Spleen (tissue), 11 donors: ENCODE data around the gene GSTA2. TPM values are rescaled to one million over a fixed set of nuclear protein-coding genes. Genes with fewer than 3 reads are reported as not detected.
"Not testable (repeated sequence)": the region's sequence is repeated elsewhere in the genome, so short reads cannot be mapped to it uniquely, and the experiment has no call there.

Source experiments
- DNase-seq: peaks from one replicate; pipeline ENCODE4 v3.0.0-alpha.2; 2020
- H3K27ac ChIP-seq, 8 donors: fragments of 200-600 bp; sonication (generic) in 7 of 8; 1 replicate in 4 of 8; 2 replicates in 4 of 8; pipeline versions ENCODE4 v1.5.0 to v1.8.0; 2016 to 2021; ENCODE audit warnings: inconsistent platforms in 4 of 8, mild to moderate bottlenecking in 4 of 8, moderate library complexity in 1 of 8
- H3K27me3 ChIP-seq, 7 donors: fragments of 200-600 bp; sonication (generic) in 6 of 7; replicated peaks in 1 of 7; 1 replicate in 4 of 7; 2 replicates in 3 of 7; pipeline versions ENCODE4 v1.5.0 to v1.8.0; 2016 to 2021; ENCODE audit warnings: inconsistent platforms in 3 of 7, mild to moderate bottlenecking in 1 of 7
- H3K36me3 ChIP-seq, 6 donors: fragments of 200-600 bp; sonication (generic) in 5 of 6; 1 replicate in 4 of 6; 2 replicates in 2 of 6; pipeline versions ENCODE4 v1.5.0 to v1.8.0; 2016 to 2021; ENCODE audit warnings: inconsistent platforms in 2 of 6
- H3K4me1 ChIP-seq, 6 donors: fragments of 200-600 bp; sonication (generic) in 5 of 6; 1 replicate in 3 of 6; 2 replicates in 3 of 6; pipeline versions ENCODE4 v1.5.0 to v1.8.0; 2016 to 2021; ENCODE audit warnings: inconsistent platforms in 3 of 6
- H3K4me3 ChIP-seq, 8 donors: fragments of 200-600 bp; sonication (generic) in 7 of 8; 1 replicate in 4 of 8; 2 replicates in 4 of 8; pipeline versions ENCODE4 v1.5.0 to v1.8.0; 2016 to 2021; ENCODE audit warnings: inconsistent platforms in 4 of 8, mild to moderate bottlenecking in 4 of 8, moderate library complexity in 2 of 8
- H3K9me3 ChIP-seq, 8 donors: fragments of 200-600 bp; sonication (generic) in 7 of 8; 1 replicate in 4 of 8; 2 replicates in 4 of 8; pipeline versions ENCODE4 v1.5.0 to v1.8.0; 2016 to 2021; ENCODE audit warnings: inconsistent platforms in 4 of 8
- POLR2A ChIP-seq, 3 donors: fragments of 450-650 bp; IDR thresholded peaks; one replicate each; pipeline ENCODE4 v1.5.1; 2017; ENCODE audit warnings: antibody characterized with exemption in 3 of 3, mild to moderate bottlenecking in 1 of 3
- POLR2AphosphoS5 ChIP-seq, 3 donors: sonication (generic); formaldehyde crosslinking; IDR thresholded peaks; one replicate each; pipeline ENCODE4 v1.5.1; 2017; ENCODE audit warnings: antibody characterized with exemption in 3 of 3
- WGBS, 5 donors: extraction: QIAGEN DNeasy Blood & Tissue Kit in 3 of 5; methylation state at CpG; one replicate each; pipeline versions ENCODE4 v1.1.5 to v1.1.7; 2013 to 2018; 5-methylcytosine and 5-hydroxymethylcytosine counted together
- intact Hi-C: fragments of 100-400 bp; cut with DNase I; formaldehyde crosslinking; loops from one replicate; pipeline ENCODE4 v1.15.0; 2023; ENCODE audit warnings: low total_unique reads
- polyA plus RNA-seq, 3 donors: library from polyadenylated mRNA; stranded (reverse); fragments of 200-250 nt; gene quantifications; one replicate each; pipeline ENCODE4 v1.2.1, GENCODE V29; 2013
- total RNA-seq, 7 donors: library from RNA; depleted of rRNA in 3 of 7; stranded (reverse); fragments of >200 nt in 3 of 7; fragmentation: NEBNext Ultra II Directional in 4 of 7; extraction: Animal tissue kit (Norgen Biotek cat#: 25700) in 4 of 7; gene quantifications; one replicate each; pipeline versions ENCODE4 v1.1.0 to v1.2.1, GENCODE V29; 2016 to 2021
- TF ChIP-seq, protein P1 (sequence below), 11 experiments: fragments of 200-600 bp in 7 of 11; fragments of 450-650 bp in 4 of 11; sonication (generic) in 4 of 11; IDR thresholded peaks in 8 of 11; conservative IDR thresholded peaks in 3 of 11; 1 replicate in 7 of 11; 2 replicates in 4 of 11; pipeline versions ENCODE4 v1.4.0 to v1.8.0; 2016 to 2021; ENCODE audit warnings: antibody characterized with exemption in 11 of 11, inconsistent platforms in 4 of 11, mild to moderate bottlenecking in 1 of 11
- donor health status: healthy with polysubstance abuse.
- donor health status: DM: no; HTN: no; CAD: no; lungs with moderate emphysema.
- donor health status: DM: no; HTN: no; CAD: no.
- donor health status: Bipolar disorder and iron deficiency.
- donor health status: healthy.
- donor health status: DM: no; HTN: no; CAD: no.
- donor health status: DM: yes; HTN: yes; CAD: no.

The GSTA2 gene
- total and polyA plus RNA-seq, 10 donors, result not detected

GRCh38 chr6:52801188-52801841 is 38.0 kb upstream of the GSTA2 start:
- no peaks in the 10 kb centered on the region for H3K27me3 ChIP-seq
- H3K27ac ChIP-seq, result no peak overlapping the region
- no peaks in the 10 kb centered on the region for H3K4me1 ChIP-seq
- H3K9me3 ChIP-seq, result no peaks in the 10 kb centered on the region
- no peaks in the 10 kb centered on the region for H3K36me3 ChIP-seq
- DNase-seq, result no peak
- intact Hi-C loops, result no loop called here
- no peak overlapping the region for H3K4me3 ChIP-seq
- no peak for TF ChIP-seq POLR2AphosphoS5 (IDR thresholded peaks at IDR 0.05)
- TF ChIP-seq POLR2A (IDR thresholded peaks at IDR 0.05), result no peak
- TF ChIP-seq, protein P1, sequence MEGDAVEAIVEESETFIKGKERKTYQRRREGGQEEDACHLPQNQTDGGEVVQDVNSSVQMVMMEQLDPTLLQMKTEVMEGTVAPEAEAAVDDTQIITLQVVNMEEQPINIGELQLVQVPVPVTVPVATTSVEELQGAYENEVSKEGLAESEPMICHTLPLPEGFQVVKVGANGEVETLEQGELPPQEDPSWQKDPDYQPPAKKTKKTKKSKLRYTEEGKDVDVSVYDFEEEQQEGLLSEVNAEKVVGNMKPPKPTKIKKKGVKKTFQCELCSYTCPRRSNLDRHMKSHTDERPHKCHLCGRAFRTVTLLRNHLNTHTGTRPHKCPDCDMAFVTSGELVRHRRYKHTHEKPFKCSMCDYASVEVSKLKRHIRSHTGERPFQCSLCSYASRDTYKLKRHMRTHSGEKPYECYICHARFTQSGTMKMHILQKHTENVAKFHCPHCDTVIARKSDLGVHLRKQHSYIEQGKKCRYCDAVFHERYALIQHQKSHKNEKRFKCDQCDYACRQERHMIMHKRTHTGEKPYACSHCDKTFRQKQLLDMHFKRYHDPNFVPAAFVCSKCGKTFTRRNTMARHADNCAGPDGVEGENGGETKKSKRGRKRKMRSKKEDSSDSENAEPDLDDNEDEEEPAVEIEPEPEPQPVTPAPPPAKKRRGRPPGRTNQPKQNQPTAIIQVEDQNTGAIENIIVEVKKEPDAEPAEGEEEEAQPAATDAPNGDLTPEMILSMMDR (IDR thresholded peaks at IDR 0.05 in 8 of 11, conservative IDR thresholded peaks at IDR 0.05 in 3 of 11), result no peak
- 90 to 95% (median 92%) methylated on average over 2 of the region's 2 CpGs for WGBS, 5 donors

DNA sequence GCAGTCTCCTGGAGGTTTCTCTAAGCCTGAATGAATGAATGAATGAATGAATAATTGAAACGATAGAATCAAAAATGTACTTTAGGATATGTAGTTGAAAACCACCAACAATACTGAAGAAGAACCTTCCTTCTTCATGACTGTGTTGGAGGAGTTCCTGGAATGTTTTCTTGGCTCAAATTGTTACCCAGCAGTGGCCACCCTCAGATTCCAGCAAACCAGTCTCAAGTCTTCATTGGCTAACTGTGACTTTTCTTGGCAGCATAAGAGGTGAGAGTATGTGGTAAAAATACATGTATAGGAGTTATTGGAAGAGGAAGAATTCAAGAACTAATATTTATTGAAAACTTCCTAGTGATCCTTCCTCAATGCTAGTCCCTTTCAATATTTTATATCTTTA is 36.0 kb upstream of the GSTA2 start:
- intact Hi-C loops, result not testable (repeated sequence)

GRCh38 chr6:52794366-52794765 is 31.1 kb upstream of the GSTA2 start:
- H3K36me3 ChIP-seq, H3K4me3 ChIP-seq, DNase-seq, H3K27me3 ChIP-seq, H3K4me1 ChIP-seq, H3K27ac ChIP-seq, intact Hi-C loops: not testable (repeated sequence)
- 86 to 97% (median 90%) methylated on average over 2 of the region's 2 CpGs for WGBS, 5 donors
- peaks cover 0 to 13% (median 0%) of the 10 kb centered on the region in 8 donors for H3K9me3 ChIP-seq

More for the DNA sequence above, 36.0 kb upstream of the GSTA2 start:
- not testable (repeated sequence) for H3K4me3 ChIP-seq, H3K27me3 ChIP-seq, H3K4me1 ChIP-seq, DNase-seq, H3K36me3 ChIP-seq, H3K9me3 ChIP-seq, H3K27ac ChIP-seq
- 72 to 97% (median 92%) methylated on average over 1 of the region's 1 CpG for WGBS, 5 donors

- Histone ChIP-seq H3K9me3 (peaks cover 0 to 13% (median 0%) of the 10 kb centered on the region in 8 donors), H3K4me1 (no peaks in the 10 kb centered on the region), H3K27ac (no peak overlapping the region), H3K27me3 (no peaks in the 10 kb centered on the region), H3K36me3 (no peaks in the 10 kb centered on the region), H3K4me3 (no peak overlapping the region)
- no peak for DNase-seq
- TF ChIP-seq POLR2AphosphoS5 (IDR thresholded peaks at IDR 0.05) (no peak), POLR2A (IDR thresholded peaks at IDR 0.05) (no peak)
- TF ChIP-seq, protein P1 (IDR thresholded peaks at IDR 0.05 in 8 of 11, conservative IDR thresholded peaks at IDR 0.05 in 3 of 11), result no peak
- 0% methylated on average over 1 of the region's 1 CpG for WGBS, 5 donors
- intact Hi-C loops, result no loop called here
Measured at GRCh38 chr6:52790861-52791260, 27.6 kb upstream of the GSTA2 start.

GRCh38 chr6:52789658-52790057 is 26.4 kb upstream of the GSTA2 start:
- H3K36me3 ChIP-seq, H3K4me1 ChIP-seq, H3K27me3 ChIP-seq, DNase-seq, H3K4me3 ChIP-seq, H3K27ac ChIP-seq, intact Hi-C loops: not testable (repeated sequence)
- H3K9me3 ChIP-seq, result peaks cover 0 to 13% (median 0%) of the 10 kb centered on the region in 8 donors
- WGBS, 5 donors, result 64 to 83% (median 78%) methylated on average over 1 of the region's 1 CpG

DNA sequence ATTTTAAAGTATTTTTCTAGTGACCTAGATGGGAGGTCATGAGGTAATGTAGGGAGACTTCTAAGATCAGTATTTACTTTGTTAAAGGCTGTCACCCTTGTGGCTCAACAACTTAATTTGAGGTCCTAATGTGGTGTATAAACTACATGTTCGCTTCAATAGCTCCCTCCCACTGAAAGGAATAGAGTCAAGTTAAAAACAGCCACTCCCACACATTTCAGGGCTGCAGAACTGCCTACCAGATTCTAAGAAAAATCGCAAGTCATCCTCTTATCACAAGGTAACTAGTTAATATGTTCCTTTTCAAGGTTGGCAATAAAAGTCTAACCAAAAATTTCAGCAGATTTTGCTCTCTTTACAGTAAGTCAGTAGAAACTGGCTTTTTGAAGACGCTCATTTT is 25.2 kb upstream of the GSTA2 start:
- no peaks in the 10 kb centered on the region for H3K4me1 ChIP-seq
- intact Hi-C loops, result no loop called here
- TF ChIP-seq, protein P1 (IDR thresholded peaks at IDR 0.05 in 8 of 11, conservative IDR thresholded peaks at IDR 0.05 in 3 of 11), result no peak
- no peak for TF ChIP-seq POLR2A (IDR thresholded peaks at IDR 0.05)
- no peak for TF ChIP-seq POLR2AphosphoS5 (IDR thresholded peaks at IDR 0.05)
- H3K27me3 ChIP-seq, result no peaks in the 10 kb centered on the region
- WGBS, 5 donors, result 53 to 62% (median 57%) methylated on average over 3 of the region's 3 CpGs
- no peak overlapping the region for H3K27ac ChIP-seq
- DNase-seq, result no peak
- H3K9me3 ChIP-seq, result peaks cover 0 to 13% (median 0%) of the 10 kb centered on the region in 8 donors
- no peaks in the 10 kb centered on the region for H3K36me3 ChIP-seq
- H3K4me3 ChIP-seq, result no peak overlapping the region
